SK-N-SH (cell line): ENCODE results near the gene TMEM109.

Source experiments
- FOXM1 ChIP-seq: IDR thresholded peaks from 2 replicates; pipeline ENCODE4 v1.4.0; 2012; ENCODE audit warnings: low read depth, mild to moderate bottlenecking
- NFIC ChIP-seq: IDR thresholded peaks from 2 replicates; pipeline ENCODE4 v1.4.0; 2012; ENCODE audit warnings: borderline replicate concordance
- POLR2AphosphoS5 ChIP-seq: IDR thresholded peaks from 2 replicates; pipeline ENCODE4 v1.6.1; 2012; ENCODE audit warnings: low read depth, low read length
- SIN3A ChIP-seq: IDR thresholded peaks from 2 replicates; pipeline ENCODE4 v1.6.1; 2012; ENCODE audit warnings: low read depth, mild to moderate bottlenecking, low read length, moderate library complexity, borderline replicate concordance
- YY1 ChIP-seq: IDR thresholded peaks from 2 replicates; pipeline ENCODE4 v1.4.0; 2012; ENCODE audit warnings: low read depth, mild to moderate bottlenecking
- TF ChIP-seq, protein P1 (sequence below): fragments of 200-600 bp; sonication (generic); IDR thresholded peaks from 2 replicates; pipeline ENCODE4 v1.6.1; 2017; ENCODE audit warnings: antibody characterized with exemption, mild to moderate bottlenecking, moderate library complexity

DNA sequence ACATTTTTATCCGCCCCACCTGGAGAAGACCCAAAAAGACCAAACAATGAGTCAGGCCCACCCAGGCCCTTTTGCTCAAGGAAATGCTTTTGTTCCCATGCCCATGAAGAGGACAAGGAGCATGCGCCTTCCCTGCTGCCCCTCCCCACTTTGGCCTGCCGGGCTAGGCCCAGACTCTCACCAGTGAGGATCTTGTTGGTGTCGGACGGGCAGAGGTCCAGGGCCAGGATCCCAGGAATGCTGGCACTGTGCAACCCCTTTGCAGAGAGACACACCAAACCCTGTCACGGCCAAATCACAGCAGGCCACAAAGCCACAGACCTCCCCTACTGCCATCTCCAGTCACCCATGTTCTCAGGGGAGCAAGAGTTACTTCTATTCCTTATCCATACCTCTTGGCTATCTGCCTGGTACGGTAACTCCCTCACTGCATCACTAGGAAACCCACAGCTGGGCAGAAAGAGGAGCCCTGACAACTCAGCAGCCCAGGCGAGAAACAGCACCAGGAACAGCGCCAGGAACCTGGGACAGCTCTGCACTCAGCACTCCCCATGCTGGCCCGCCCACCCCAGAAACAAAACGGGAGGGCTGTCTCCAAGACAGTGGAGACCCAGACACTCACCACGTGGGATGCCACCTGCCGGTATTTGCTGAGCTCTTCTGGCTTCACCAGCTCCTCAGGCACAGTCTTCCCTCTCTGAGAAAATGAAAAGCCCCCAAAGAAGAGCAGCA, 13.1 kb upstream of the TMEM109 start:
- TF ChIP-seq, protein P1, sequence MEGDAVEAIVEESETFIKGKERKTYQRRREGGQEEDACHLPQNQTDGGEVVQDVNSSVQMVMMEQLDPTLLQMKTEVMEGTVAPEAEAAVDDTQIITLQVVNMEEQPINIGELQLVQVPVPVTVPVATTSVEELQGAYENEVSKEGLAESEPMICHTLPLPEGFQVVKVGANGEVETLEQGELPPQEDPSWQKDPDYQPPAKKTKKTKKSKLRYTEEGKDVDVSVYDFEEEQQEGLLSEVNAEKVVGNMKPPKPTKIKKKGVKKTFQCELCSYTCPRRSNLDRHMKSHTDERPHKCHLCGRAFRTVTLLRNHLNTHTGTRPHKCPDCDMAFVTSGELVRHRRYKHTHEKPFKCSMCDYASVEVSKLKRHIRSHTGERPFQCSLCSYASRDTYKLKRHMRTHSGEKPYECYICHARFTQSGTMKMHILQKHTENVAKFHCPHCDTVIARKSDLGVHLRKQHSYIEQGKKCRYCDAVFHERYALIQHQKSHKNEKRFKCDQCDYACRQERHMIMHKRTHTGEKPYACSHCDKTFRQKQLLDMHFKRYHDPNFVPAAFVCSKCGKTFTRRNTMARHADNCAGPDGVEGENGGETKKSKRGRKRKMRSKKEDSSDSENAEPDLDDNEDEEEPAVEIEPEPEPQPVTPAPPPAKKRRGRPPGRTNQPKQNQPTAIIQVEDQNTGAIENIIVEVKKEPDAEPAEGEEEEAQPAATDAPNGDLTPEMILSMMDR, result no peak
- TF ChIP-seq NFIC (no peak), SIN3A (no peak), FOXM1 (no peak), POLR2AphosphoS5 (no peak), YY1 (no peak)
